DMS114 treated with DMSO at 0.1 percent for 48 hours (cell line): ENCODE data around the gene EMILIN3.

ENCODE experiments used
- DNase-seq: peaks from one replicate; lab custom pipeline; 2025; ENCODE audit not compliant: unreplicated experiment; lab: John Stamatoyannopoulos, UW

The EMILIN3 gene

DNA sequence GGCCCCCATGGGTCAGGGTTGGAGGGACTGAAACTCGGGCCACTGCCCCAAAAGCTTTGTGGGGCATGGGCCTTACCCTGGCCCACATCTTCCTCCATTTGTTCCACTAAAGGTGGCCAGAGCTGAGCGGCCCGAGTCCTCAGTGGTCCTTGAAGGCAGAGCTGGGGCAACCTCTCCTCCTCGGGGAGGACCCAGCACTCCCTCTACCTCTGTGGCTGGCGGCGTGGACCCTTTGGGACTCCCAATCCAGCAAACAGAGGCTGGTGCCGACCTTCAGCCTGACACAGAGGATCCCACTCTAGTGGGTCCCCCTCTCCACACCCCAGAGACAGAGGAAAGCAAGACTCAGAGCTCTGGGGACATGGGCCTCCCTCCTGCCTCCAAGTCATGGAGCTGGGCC is 16.7 kb downstream of the EMILIN3 start:
- DNase-seq: no peak

DNA sequence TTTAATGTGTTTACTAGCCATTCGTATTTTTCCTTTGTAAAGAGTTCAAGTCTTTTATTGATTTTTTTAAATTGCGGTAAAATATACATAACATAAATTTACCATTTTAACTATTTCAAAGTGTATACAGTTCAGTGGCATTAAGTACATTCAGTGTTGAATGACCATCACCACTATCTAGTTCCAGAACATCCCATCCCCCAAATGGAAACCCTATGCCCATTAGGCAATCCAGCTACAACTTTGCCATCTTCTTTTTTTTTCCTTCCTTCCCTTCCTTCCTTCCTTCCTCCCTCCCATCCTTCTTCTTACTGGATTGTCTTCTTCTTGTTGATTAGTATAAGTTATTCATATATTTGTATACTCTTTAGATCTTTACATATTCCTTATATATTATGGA is 17.4 kb downstream of the EMILIN3 start:
- no peak for DNase-seq

DNA sequence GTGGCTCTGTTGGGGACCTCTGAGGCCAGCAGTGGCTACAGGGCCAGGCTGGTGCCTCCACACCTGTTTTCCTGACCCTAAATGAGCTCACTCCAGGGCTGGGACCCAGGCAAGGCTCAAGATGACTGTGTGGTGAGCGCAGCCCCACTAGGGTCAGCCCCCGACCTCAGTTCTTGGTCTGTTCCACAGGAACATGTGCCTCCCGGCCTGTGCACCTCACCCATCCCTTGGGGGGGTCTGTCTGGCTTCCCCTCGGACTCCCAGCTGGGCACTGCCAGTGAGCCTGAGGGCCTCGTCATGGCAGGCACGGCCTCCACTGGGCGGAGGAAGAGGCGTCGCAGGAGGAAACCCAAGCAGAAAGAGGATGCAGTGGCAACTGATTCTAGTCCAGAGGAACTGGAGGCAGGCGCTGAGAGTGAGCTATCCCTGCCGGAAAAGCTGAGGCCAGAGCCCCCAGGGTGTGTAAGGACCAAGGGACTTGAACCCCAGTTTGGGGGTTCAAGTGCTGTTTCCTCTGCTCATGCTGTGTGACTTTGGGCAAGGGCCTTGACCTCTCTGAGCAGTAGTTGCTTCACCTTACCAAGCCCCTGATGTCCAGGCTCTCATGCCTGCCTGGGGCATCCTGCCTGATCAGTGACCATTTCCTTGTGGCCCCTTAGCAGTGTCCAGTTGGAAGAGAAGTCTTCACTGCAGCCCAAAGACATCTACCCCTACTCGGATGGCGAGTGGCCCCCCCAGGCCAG is 18.0 kb downstream of the EMILIN3 start:
- DNase-seq: no peak

DNA sequence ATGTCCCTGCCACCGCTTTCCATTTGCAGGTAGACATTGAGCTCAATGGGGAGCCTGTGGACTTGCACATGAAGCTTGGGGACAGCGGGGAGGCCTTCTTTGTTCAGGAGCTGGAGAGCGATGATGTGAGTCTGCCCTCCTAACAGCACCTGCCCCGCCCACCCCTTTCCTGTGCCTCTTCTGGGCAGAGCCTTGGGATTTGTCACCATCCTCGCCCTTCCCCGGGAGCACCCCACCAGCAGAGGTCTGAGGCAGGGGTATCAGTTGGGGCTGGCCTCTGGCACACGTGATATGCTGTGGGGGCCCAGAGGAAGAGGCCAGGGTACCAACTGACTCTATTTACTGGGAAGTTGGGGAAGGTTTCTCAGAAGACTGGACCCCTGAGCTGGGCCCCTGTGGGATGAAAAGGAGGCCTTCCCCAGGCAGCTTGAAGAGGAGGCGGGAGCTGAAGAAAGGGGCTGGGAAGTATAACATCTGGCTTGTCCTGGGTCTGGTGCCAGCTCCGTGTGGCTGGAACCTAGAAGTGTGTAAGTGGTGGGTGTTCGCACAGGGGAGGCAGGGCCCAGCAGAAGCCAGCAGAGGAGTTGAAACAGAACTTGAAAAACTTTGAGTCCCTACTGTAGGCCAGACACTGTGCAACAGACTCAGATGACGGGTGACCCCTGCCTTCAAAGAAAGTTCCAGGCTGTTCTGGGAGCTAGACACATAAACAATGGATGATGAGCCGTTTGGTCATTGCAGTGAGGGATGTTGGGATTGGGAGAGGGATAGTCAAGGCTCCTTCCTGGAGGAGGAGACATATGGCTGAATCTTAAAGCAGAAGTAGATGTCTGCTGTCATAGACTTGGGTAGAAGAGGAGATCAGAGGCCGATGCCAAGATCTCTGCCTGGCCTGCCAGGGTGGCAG is 18.8 kb downstream of the EMILIN3 start:
- no peak for DNase-seq

DNA sequence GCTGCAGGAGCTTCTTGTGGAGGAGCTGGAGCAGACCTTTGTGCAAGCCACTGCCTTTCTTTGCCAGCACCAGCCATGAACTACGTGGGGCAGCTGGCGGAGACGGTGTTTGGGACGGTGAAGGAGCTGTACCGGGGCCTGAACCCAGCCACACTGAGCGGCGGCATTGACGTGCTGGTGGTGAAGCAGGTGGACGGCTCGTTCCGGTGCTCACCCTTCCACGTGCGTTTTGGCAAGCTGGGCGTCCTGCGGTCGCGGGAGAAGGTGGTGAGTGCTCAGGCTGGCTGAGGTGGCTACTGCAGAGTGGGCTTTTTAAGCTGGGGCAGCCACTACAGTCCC is 20.9 kb downstream of the EMILIN3 start:
- DNase-seq: no peak

DNA sequence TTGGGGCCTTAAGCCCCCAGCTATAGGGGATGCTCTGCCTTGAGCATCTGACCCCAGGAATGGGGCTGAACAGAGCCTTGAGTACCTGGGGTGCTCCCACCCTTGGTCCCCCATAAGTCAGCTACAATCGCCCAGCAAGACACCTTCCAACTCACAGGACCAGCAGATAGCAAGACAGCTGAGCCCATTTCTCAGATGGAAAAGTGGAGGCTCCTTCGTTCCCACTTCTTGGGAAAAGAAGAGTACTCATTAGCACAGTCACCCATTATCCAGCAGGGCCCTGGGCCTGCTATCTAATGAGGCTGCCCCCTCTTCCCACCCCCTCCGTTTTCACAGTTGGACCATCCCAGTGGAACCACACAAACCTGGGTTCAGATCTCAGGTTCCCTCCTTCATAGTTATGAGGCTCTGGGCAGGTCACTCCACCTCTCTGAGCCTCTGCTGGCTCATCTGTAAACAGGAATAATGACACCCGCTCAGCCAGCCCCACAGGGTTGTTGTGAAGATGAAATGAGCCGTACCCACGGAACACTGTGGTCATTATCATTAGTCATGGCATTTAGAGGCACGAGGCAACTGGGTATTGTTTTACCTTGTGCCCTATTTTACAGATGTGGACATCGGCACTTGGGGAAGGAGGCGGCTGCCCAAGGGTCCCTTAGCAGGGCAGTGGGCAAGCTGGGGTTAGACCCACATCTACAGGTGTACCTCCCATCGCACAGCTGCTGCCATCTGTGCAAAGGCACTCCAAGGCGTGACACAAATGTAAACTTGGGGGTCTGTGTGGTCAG is 21.5 kb downstream of the EMILIN3 start:
- DNase-seq: no peak

DNA sequence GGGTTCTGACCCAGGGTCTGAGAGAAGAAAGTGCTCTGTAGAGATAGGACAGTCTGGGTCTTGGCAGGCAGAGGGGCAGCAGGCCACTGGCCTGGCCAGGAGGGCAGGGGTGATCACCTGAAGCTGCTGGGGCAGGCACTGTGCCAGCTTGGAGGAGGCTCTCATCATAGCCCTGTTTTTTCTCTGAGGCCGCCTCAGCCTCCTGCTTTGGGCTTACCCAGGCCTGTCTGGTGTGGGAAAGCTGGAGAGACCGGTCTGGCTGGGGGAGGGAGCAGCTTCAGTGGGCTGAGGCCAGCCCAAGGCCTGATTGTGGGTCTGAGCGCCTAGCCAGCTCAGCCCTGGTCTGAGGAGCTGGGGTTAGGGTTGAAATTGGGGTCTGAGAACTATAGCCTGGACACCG is 22.1 kb downstream of the EMILIN3 start:
- DNase-seq: no peak

DNA sequence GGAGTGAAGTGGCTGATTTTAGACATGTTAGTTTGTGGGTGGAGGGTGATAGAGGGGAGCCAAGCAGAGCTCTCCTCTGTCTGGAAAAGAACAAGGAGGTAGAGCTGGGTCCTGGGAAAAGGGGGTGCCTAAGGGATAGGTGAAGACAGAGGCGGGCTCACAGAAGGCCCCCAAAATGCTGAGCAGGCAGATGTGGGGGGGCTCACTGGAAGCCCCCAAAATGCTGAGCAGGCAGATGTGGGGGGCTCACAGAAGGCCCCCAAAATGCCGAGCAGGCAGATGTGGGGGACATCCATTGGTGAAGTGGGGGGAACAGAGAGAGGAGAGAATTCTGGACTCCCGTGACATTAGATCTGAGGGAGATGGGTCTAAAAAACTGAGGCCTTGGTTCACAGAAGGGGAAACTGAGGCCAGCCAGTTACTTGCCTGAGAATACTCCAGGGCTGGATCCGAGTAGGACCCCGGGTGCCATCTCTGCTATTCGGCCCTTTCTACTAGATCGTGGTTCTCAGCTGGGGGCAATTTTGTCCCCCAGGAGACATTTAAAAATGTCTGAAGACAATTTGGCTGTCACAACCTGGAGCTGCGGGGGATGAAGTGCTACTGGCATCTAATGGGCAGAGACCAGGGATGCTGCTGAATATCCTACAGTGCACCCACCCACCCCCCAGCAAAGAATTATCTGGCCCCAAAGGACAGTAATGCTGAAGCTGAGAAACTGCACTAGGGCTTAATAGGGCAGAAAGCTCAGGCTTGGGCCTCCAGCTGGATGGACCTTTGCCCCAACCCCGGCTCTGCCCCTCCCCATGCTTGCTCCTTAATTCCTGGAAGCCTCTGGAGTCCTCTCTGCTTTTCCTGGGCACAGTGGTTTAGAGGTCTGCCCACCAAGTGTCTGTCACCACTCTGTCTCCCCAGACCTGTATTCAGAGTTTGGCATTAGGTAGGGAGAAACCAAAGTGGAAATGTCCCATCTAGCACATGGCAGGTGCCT is 23.8 kb downstream of the EMILIN3 start:
- no peak for DNase-seq

DNA sequence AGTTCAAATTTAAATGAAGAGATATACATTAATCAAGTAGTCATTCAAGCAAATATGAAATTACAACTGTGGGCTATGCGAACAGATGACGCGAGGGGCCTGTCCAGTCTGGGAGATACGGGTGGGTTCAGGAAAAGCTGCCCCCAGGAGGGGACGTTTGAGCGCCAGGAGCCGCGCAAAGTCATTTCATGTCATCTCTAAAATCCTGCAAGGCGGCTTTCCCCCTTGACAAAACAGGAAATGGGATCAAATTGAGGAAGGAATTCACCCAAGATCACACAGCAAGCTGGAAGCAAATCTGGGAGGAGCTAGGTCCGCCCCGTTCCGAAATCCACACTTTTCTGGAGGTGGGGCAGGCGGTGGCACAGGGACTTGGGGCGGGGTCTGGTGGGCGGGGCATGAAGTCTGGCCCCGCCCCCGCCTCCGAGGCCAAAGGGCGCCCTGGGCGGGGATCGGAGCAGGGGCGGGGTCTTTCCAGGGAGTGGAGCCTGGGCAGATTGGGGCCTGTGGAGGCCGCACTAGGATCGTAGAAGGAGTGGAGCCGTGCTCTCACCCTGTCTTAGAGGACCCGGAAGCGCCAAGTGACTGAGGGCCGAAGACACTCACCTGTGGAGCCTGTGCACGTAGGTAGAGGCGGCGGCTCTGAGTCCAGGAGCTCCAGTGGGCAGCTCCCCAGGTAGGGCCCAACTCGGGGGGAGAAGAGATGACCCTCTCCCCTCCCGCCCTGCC is 26.1 kb downstream of the EMILIN3 start, which contains the start of gene LPIN3:
Gene LPIN3 (plus strand): TSS at position 495 of the 729 bp plus-strand sequence. CDS start 4,983 bp downstream, outside the sequence.
- no peak for DNase-seq

DNA sequence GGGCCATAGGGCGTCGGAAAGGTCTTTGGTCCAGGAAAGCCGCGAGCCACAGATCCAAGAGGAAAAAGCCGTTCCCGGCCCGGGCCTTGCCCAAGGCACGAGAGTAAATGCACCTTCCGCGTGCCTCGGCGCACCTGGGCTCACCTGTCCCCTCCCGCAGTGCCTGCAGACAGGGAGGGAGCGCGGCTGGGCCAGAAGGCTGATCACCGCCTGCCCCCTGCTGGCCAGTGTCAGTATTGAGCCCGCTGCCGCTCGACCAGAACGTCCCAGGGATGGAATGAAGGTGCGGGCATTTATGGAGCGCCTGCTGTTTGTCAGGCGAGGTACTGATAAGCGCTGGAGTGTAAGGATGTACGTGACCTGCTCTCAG is 26.7 kb downstream of the EMILIN3 start:
- peak; percentile 29 for DNase-seq

DNA sequence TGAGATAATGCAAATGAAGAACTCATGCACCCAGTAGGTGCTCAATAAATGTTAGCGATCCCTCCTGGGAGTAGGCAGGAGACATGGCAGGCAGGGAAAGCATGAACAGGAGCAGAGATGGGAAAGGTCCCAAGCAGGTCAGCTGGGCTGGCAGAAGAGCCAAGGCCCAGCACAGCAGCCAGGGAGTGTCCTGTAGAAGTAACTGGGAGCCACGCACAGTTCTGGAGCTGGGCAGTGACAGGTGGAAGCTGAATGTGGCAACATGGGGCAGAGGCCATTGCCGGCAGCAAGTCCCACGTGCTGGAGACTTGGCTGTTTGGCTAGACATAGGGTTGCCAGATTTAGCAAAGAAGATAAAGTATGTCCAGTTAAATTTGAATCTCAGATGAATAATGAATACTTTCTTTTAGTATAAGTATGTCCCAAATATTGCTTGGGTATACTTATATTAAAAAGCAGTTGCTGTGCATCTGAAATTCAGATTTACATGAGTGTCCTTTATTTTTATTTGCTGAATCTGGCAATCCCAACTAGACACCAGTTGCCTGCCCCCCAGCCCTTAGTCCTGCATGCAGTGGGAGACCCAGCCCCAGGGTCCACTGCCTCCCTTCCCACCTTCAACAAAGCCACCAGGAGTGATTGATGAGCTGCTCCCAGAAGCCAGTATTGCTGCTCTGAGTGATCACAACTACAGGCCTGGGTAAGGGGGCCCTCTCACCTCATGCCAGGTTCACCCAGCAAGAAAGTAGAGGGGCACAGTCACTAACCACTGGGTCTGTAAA is 29.7 kb downstream of the EMILIN3 start:
- DNase-seq: no peak

DNA sequence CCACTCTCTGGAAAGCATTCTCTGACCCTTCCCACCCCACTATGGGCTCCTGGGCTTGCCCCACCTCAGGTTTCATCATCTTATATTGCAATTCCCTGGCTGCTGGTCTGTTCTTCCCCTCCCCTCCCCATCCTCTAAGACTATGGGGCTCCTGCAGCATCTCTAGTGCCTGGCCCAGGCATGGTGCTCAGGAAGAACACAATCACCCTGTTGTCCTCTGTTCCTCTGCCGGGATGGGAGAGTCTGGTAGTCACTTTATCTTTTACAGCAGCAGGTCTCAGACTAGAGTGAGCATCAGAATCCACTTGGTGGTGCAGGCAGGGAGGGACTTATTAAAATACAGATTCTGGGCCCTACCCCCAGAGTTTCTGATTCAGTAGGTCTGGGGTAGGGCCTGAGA is 31.0 kb downstream of the EMILIN3 start:
- no peak for DNase-seq

DNA sequence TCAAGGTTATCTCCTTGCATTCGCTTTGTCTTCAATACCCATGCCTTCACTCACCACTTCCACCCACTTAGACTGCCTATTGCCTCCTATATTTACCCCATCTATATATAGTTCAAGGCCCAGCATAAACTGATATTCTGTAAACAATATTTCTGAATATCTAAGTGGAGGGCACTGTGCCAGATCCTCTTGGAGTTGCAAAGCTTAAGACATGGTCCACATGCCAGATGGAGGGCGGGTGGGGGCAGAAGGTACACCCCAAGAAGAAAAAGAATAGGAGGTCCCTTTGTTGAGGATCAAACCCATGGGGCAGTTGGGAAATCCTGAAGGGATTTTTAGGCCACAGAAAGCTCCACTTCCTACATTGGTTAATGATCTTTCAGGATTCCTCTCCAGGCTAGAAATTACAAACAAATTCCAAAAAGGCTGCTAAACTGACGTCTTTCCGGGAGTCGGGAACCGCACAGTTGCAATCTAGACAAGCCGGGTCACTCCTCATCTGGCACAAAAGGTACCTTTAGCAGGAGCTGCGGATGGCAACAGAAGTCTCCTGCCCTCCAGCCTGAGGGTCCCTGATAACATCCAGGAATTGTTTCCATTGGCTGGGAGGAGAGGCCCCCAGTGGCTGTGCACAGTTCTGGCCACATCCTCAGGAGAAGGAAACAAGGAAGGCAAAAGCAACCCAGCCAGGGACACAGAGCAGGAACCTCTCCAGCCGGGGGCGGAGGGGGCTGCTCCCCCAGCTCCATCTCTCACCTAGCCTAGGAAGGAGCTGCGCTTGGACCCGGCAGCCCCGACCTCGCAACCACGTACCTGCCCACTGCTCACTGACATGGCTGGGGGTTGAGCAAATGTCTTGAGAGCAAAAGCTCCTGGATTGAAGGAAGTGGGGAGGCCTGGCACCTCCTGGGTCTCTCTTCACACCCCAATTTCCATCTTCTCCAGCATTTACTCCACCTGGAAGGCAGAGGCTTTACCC is 31.9 kb downstream of the EMILIN3 start:
- DNase-seq: no peak

DNA sequence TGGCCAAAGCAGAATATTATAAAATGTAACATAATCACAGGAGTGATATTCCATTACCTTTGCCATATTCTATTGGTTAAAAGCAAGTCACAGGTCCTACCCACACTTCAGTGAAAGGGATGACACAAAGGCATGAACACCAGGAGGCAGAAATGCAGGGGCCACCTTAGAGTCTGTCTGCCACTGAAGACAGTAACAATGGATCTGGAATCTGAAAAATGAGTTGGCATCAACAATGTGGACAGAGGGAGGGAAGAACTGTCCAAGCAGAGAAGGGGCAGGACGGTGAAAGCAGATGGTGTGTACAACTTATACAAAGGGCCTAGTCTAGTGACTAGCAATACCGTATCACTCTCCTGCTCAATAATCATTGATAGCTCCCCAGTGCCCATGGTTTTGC is 32.6 kb downstream of the EMILIN3 start:
- DNase-seq: no peak

DNA sequence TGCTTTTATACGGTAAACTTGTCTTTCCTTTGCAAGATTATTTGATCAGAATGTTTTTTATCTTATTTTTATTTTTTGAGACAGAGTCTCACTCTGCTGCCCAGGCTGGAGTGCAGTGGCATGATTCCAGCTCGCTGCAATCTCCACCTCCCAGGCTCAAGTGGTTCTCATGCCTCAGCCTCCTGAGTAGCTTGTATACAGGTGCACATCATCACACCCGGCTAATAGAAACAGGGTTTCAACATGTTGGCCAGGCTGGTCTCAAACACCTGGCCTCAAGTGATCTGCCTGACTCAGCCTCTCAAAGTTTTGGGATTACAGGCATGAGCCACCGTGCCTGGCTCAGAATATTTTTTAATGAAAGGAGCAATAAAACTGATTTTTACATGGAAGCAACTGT is 34.9 kb downstream of the EMILIN3 start:
- DNase-seq: no peak

DNA sequence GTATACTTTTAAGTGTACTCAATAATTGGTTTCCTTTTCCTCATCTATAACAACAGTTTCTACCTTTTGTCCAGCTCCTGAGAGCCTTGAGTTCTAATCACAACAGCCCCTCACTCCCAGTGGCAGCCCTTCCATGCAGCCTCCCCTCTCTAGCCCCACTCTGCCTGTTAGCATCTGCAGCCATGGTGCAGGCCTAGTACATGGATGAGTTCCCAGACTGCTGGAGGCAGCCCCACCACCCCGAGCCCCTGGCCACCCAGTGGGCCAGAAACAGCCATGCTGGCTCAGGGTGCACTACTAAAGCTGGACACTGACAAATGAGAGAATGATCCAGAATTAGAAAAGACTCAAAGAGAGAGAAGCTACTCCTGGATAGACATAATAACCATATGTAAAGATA is 35.7 kb downstream of the EMILIN3 start:
- DNase-seq: no peak

DNA sequence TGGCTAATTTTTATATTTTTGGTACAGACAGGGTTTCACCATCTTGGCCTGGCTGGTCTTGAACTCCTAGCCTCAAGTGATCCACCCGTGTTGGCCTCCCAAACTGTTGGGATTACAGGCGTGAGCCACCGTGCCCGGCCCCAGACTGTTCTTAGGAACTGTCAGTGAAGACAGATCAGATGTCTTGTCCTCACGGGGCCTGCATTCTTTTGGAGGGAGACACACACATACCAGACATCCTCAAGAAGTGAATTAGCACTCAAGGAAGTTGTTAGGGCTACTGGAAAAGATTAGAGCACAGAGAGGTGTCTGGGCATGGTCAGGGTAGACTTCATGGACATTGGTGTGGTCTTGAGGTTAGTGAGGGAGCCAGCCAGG is 36.3 kb downstream of the EMILIN3 start:
- DNase-seq: no peak
